ENCODE results near the gene TKT. TPM values are rescaled to one million over a fixed set of nuclear protein-coding genes. Genes with fewer than 3 reads are reported as not detected.
"Not testable (repeated sequence)": the region's sequence is repeated elsewhere in the genome, so short reads cannot be mapped to it uniquely, and the experiment has no call there.

Gene TKT
- total RNA-seq, 2 experiments from 2014 or later, result 285 to 287 TPM

DNA sequence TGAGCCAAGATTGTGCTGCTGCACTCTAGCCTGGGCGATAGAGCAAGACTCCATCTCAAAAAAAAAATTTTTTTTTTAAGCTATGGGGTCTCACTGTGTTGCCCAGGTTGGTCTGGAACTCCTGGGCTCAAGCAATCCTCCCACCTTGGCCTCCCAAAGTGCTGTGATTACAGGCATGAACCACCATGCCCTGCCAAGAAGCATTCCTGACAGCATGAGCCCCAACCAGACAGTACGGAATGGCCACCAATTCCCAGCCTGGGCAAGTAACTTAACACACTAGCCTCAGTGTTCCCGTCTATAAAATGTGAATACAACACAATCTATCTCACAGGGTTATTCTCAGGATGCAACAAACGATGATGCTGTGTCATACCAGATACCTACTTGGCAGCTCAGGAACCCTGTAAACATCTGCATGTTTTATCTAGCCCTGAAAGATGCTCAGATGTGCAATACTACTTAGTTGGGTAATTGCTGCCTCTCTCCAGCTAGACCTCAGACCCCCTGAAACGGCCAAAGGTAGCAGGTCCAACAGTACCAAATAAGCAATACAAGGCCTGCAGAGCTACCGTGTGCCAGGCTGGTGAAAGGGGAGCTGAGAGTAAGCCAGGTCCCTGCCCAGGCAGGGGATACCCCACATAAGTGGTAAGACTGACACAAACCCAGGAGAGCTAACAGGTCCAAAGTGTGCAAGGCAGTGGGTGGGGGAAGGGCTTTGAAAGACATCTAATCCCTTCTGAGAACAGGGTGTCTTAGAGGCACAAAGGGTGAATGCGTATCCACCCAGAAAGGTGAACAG, 1.9 kb downstream of the TKT start:
- peaks cover 34% of the 10 kb centered on the region for H3K36me3 Mint-ChIP-seq
- H3K4me3 Mint-ChIP-seq, result peak overlapping the region; percentile 93
- no peaks in the 10 kb centered on the region for H3K9me3 Mint-ChIP-seq
- H3K27ac Mint-ChIP-seq, result no peak overlapping the region
- DNase-seq, result no peak
- peaks cover 34% of the 10 kb centered on the region for H3K4me1 Mint-ChIP-seq
- H3K27me3 Mint-ChIP-seq, result no peaks in the 10 kb centered on the region

DNA sequence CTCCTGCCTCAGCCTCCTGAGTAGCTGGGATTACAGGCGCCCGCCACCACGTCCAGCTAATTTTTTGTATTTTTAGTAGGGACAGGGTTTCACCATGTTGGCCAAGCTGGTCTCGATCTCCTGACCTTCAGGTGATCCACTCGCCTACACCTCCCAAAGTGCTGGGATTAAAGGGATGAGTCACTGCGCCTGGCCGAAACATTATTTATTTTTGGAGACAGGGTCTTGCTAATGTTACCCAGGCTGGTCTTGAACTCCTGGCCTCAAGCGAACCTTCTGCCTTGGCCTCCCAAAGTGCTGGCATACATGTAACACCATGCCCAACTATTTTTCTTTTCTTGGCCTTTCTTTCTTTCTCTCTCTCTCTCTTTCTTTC, 2.9 kb downstream of the TKT start:
- not testable (repeated sequence) for H3K27ac Mint-ChIP-seq, DNase-seq, H3K9me3 Mint-ChIP-seq, H3K27me3 Mint-ChIP-seq
- Mint-ChIP-seq H3K36me3 (peaks cover 37% of the 10 kb centered on the region), H3K4me3 (peak overlapping the region; percentile 93), H3K4me1 (peaks cover 37% of the 10 kb centered on the region)

DNA sequence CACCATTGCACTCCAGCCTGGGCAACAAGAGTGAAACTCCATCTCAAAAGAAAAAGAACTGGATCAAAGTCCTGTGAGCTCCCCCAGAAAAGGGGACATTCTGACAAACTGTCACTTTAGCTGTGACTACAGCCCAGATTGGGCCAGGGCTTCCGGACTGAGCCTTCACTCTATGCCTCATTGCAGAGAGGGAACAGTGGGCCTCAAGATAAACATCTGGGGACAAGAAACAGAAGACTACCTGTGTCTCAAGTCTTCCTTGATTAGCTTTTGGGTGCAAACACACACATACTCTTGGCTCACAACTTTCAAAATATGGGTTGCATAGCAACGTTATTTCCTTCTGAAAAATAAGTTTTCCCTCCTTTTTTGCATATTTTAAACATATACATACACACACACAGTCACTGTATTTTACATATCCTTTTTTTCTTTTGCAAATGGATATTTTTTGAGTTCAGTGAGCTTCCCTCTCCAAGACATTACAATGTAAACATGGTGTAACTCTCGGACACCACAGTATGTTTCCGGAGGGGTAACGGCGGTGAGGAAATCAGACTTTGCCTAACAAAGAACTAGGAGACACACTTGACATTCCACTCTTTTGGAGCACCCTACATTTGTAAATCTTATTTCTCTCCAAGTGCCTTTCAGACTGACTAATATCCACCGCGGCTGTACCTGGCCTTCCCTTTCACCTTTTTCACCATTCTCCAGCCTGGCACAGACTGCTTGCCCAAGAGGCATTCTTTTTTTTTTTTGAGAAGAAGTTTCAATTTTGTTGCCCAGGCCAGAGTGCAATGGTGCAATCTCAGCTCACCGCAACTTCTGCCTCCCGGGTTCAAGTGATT, 3.5 kb downstream of the TKT start:
- Mint-ChIP-seq H3K27me3 (no peaks in the 10 kb centered on the region), H3K9me3 (no peaks in the 10 kb centered on the region), H3K4me1 (peaks cover 41% of the 10 kb centered on the region), H3K4me3 (peak overlapping the region; percentile 67), H3K27ac (no peak overlapping the region), H3K36me3 (peaks cover 41% of the 10 kb centered on the region)
- no peak for DNase-seq

DNA sequence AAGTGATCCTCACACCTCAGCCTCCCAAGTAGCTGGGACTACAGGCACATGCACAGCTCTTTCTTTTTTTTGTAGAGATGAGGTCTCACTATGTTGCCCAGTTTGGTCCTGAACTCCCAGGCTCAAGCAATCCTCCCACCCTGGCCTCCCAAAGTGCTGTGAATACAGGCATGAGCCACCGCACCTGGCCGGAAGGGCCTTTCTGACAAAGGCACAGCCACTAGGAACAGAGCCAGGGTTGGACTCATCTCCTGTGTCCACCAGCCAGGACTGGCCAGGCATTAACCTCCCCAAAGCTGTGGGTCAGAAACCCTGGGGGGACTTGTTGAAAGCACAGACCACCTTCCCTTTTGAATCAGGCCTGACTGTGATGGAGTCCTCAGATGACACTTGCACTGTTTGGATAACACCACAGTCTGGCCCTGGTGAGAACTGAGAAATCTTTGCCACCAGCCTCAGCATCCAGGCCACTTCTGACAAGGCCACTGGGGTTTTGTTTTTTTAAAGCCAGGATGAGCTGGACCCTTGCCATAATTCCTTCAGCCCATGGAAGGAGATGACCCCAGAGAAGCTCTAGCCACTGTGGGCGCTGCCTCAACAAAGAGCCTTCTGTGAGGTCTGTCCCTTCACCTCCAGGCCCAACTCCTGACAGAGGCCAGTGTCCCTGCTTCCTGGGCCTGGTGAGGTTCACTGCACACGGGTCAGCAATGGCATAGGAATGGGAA, 4.8 kb downstream of the TKT start:
- Mint-ChIP-seq H3K36me3 (peaks cover 49% of the 10 kb centered on the region), H3K27ac (peak overlapping the region; percentile 34), H3K27me3 (no peaks in the 10 kb centered on the region), H3K4me3 (peak overlapping the region; percentile 14), H3K4me1 (peaks cover 45% of the 10 kb centered on the region), H3K9me3 (no peaks in the 10 kb centered on the region)
- no peak for DNase-seq

- DNase-seq, result no peak
- no peak overlapping the region for H3K27ac Mint-ChIP-seq
- H3K36me3 Mint-ChIP-seq, result peaks cover 53% of the 10 kb centered on the region
- no peaks in the 10 kb centered on the region for H3K27me3 Mint-ChIP-seq
- no peaks in the 10 kb centered on the region for H3K9me3 Mint-ChIP-seq
- H3K4me1 Mint-ChIP-seq, result peaks cover 45% of the 10 kb centered on the region
- H3K4me3 Mint-ChIP-seq, result no peak overlapping the region
Observed at GRCh38 chr3:53250453-53250852, 5.4 kb downstream of the TKT start.

- peaks cover 43% of the 10 kb centered on the region for H3K36me3 Mint-ChIP-seq
- no peak for DNase-seq
- H3K4me3 Mint-ChIP-seq, result no peak overlapping the region
- no peak overlapping the region for H3K27ac Mint-ChIP-seq
- H3K4me1 Mint-ChIP-seq, result peaks cover 36% of the 10 kb centered on the region
- no peaks in the 10 kb centered on the region for H3K9me3 Mint-ChIP-seq
- H3K27me3 Mint-ChIP-seq, result no peaks in the 10 kb centered on the region
Observed at GRCh38 chr3:53248161-53248560, 7.7 kb downstream of the TKT start.

DNA sequence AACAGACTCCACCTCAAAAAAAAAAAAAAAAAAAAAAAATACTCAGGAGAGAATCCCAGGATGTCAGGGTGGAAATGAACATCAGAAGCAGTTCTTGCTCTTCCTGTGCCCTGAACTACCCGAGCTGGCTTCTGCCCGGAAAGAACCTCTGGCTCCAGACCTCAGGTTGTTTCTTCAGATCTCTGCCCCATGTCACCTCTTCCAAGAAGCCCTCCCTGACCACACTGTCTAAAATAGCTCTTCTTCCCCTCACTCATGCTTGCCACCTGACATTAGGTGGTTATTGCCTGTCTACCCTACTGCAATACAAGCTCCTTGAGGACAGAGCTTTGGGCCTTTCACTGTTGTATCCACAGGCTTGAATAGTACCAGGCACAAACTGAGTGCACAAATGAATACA, 8.2 kb downstream of the TKT start:
- Mint-ChIP-seq H3K27ac (peak overlapping the region; percentile 36), H3K9me3 (no peaks in the 10 kb centered on the region), H3K27me3 (no peaks in the 10 kb centered on the region), H3K4me1 (peaks cover 34% of the 10 kb centered on the region), H3K36me3 (peaks cover 37% of the 10 kb centered on the region), H3K4me3 (no peak overlapping the region)
- DNase-seq, result no peak

- Mint-ChIP-seq H3K4me3 (no peak overlapping the region), H3K9me3 (no peaks in the 10 kb centered on the region), H3K36me3 (peaks cover 28% of the 10 kb centered on the region), H3K27me3 (no peaks in the 10 kb centered on the region), H3K27ac (no peak overlapping the region), H3K4me1 (peaks cover 13% of the 10 kb centered on the region)
- no peak for DNase-seq
Observed at GRCh38 chr3:53244271-53244670, 11.6 kb downstream of the TKT start.

- Mint-ChIP-seq H3K9me3 (no peaks in the 10 kb centered on the region), H3K4me3 (no peak overlapping the region), H3K27ac (no peak overlapping the region), H3K36me3 (peaks cover 28% of the 10 kb centered on the region), H3K27me3 (no peaks in the 10 kb centered on the region), H3K4me1 (peaks cover 13% of the 10 kb centered on the region)
- no peak for DNase-seq
Observed at GRCh38 chr3:53243785-53244184, 12.0 kb downstream of the TKT start.

DNA sequence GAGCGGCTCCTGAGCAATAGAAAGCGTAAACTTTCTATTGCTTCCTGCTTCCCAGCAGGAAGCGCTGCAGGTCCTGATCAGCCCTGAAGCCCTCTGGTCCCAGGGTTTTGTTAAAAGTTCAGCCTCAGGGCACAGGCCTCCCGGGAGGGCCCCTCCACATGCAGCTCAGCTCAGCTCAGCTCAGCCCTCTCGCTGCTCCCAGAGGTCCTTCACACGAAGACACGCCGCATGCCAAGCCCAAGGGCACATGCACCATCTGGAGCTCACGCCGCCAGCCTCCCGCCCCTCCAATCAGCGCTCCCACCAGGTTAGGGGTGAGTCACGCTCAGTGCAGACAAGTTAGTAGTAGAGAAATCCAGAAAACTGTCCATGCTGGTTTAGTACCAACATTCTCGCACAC, 12.7 kb downstream of the TKT start:
- no peaks in the 10 kb centered on the region for H3K27me3 Mint-ChIP-seq
- H3K36me3 Mint-ChIP-seq, result peaks cover 26% of the 10 kb centered on the region
- H3K9me3 Mint-ChIP-seq, result no peaks in the 10 kb centered on the region
- H3K4me3 Mint-ChIP-seq, result no peak overlapping the region
- H3K27ac Mint-ChIP-seq, result no peak overlapping the region
- DNase-seq, result no peak
- peaks cover 12% of the 10 kb centered on the region for H3K4me1 Mint-ChIP-seq

- H3K4me3 Mint-ChIP-seq, result no peak overlapping the region
- H3K27ac Mint-ChIP-seq, result no peak overlapping the region
- H3K9me3 Mint-ChIP-seq, result no peaks in the 10 kb centered on the region
- no peak for DNase-seq
- peaks cover 7% of the 10 kb centered on the region for H3K4me1 Mint-ChIP-seq
- H3K27me3 Mint-ChIP-seq, result no peaks in the 10 kb centered on the region
- peaks cover 23% of the 10 kb centered on the region for H3K36me3 Mint-ChIP-seq
Observed at GRCh38 chr3:53242642-53243041, 13.2 kb downstream of the TKT start.

GRCh38 chr3:53242155-53242554, 13.7 kb downstream of the TKT start:
- Mint-ChIP-seq H3K27me3 (no peaks in the 10 kb centered on the region), H3K27ac (no peak overlapping the region), H3K9me3 (no peaks in the 10 kb centered on the region), H3K36me3 (peaks cover 22% of the 10 kb centered on the region), H3K4me1 (peaks cover 6% of the 10 kb centered on the region), H3K4me3 (no peak overlapping the region)
- no peak for DNase-seq

DNA sequence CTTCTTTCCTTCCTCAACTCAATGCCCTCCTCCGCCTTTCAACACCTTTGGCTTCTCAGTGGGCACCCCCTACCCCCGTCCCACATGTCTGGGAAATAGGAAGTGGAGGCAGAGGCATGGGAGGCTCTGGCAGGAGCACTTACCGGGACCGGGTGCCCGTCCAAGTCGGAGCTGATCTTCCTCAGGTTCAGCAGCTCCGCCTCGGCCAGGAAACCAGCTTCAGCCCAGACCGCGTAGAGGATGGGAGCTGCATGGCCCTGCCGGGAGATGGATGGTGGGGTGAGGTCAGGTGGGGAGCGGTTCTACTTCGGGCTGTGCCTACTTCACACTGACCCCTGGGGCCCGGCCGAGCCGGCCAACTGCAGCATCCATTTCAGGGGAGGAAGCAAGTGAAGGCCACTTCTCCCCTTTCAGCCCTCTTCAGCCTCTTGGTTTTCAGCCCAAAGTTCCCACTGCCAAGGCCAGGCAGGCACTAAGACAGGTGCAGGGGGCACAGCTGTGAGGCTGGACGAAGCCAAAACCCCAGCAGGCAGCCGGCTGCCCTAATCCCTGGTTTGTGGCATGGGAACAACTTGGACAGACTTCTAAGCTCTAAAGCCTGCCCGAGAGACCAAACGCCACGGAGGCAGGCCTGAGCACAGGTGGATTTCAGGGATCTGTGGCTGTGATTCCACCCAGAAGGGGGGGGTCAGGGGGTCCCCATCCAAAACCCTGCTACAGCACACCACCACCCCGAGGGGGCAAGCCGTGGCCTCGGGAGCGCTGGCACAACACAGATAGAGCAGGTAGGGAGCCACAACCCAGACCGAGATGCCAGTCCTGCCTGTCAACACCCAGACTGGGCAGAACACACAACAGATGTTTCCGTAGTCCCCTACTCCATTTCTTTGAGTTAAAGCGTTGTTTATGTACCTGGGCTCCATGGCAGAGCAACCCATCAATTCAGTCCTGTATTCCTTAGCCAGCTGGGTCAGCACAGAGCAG, 14.5 kb downstream of the TKT start:
- peak overlapping the region; percentile 29 for H3K27ac Mint-ChIP-seq
- no peak overlapping the region for H3K4me3 Mint-ChIP-seq
- H3K9me3 Mint-ChIP-seq, result no peaks in the 10 kb centered on the region
- peaks cover 16% of the 10 kb centered on the region for H3K36me3 Mint-ChIP-seq
- peaks cover 5% of the 10 kb centered on the region for H3K4me1 Mint-ChIP-seq
- no peak for DNase-seq
- H3K27me3 Mint-ChIP-seq, result no peaks in the 10 kb centered on the region

DNA sequence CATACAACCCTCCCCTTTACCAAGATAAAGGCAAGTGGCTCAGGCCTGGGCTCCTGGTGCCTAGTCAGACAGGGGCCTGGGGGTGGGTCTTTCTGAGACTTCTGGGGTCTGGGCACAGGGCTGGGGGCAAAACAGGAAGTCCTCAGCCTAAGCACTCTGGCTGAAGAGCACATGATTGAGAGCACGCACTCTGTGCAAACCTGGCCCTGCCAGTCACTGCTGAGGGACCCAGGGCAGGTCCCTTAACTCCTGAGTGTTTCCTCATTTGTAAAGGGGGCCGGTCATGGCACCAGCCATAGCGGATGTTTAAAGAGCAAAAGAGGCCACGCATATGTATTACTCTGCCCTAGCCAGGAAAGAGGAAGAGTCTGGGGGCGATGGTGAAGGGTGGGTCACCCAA, 16.0 kb downstream of the TKT start:
- Mint-ChIP-seq H3K4me1 (peaks cover 2% of the 10 kb centered on the region), H3K4me3 (no peak overlapping the region), H3K36me3 (peaks cover 7% of the 10 kb centered on the region), H3K27me3 (no peaks in the 10 kb centered on the region), H3K9me3 (no peaks in the 10 kb centered on the region), H3K27ac (no peak overlapping the region)
- DNase-seq, result no peak

Data from activated naive CD8-positive, alpha-beta T cell treated with anti-CD3 and anti-CD28 coated beads for 36 hours (primary cell).